Renal pelvis (tissue), 4 donors: ENCODE results near the gene RALGPS1. TPM values are rescaled to one million over a fixed set of nuclear protein-coding genes. Genes with fewer than 3 reads are reported as not detected.
A peak's percentile ranks its signal among the peaks of the same experiment; 100 is the strongest.
"Not testable (repeated sequence)": the region's sequence is repeated elsewhere in the genome, so short reads cannot be mapped to it uniquely, and the experiment has no call there.

Source experiments
- DNase-seq: peaks from one replicate; pipeline ENCODE4 v3.0.0-alpha.2; 2013
- polyA plus RNA-seq, 3 donors: library from polyadenylated mRNA; unstranded; fragments of 120-200 nt; gene quantifications; one replicate each; pipeline ENCODE4 v1.2.1, GENCODE V29; 2013; ENCODE audit not compliant: insufficient read length in 3 of 3

The RALGPS1 gene
- polyA plus RNA-seq, 3 donors, result 22.9 to 32.5 (median 28.4) TPM

DNA sequence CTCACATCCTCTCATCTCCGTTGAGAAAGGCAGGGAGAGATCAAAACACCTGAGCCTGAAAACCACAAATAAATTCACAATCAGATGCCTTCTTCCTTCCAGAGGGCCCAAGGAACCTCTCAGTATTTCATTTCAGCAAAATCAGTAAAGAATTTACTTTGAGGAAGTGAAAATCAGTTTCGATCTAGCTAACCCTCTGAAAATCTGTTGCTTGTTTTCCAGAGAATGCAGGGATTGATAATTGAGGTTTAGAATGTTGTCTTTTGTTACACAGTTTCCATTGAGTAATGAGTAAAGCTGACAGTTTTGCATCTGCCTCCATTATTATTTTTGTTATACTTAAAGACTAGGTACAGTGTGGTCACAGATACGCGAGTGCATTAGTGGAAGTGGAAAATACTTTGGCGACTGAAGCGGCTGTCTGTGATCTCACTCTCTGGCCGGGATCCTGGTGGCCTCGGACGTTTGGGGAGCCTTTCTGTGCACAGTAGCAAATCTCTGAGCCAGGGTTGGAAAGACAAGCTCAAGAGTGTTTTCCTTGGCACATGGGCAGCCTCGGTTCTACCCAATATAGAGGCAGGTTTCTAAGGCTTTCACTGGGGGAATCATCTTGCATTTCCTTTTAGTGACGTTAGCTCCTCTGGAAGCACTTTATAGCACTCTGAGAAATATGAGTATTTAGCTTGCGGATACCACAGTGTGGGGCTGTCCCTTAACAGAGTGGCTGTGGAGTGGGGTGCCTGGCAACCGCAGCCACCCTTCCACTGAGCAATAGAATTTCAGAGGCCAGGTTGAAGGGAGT, 240.0 kb downstream of the RALGPS1 start:
- DNase-seq, result no peak

DNA sequence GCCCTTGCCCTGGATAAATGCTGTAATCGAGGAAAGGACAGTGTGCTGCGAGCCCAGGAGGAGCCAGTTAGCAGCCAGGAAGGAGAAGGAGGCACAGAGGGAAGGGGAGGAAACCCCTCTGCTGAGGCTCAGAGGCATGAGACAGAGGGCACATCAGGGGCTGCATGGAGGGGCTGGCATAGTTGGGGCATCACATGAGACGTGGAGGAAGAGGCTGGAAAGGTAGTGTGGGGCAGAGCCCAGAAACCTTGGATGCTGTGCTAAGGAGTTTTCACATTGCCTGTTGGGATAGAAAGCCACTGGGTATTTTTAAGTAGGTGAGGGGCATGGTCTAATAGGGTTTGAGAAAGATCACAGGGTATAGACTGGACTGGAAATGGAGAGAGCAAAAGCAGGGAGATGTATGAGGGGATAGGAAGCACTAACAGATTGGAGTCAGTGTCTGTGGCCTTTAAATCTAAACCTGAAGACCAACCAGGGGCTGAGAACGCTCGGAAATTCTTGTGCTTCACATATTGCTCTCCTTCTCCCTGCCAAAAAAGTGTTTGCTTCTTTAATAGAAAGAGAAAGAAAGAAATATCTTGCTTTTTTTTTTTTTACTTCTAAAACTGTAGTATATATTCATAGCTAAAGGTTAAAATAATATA, 240.9 kb downstream of the RALGPS1 start:
- no peak for DNase-seq

DNA sequence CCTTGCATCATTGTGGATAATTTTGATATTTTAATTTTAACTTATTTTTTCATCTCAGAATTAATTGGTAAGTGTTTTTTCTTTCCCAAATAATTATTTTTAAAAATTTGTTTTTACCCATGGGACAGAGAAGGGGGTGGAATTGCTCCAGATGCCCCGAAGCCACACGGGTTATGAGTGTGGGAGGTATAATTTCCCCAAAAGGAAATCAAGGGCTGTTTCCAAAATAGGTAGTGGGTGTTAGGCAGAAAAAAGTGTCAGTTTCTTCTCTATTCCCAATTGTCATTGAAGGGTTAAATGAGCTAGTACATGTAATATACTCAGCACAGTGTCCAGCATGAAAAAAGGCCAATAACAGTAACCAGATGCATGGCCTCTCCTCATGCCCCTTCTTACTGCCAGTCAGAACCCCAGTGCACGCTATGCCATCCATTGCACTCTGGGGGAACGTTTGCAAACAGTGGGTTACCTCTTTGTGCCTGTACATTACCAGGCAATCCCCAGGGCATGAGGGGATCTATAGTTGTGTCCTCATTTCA, 244.3 kb downstream of the RALGPS1 start:
- DNase-seq, result no peak

DNA sequence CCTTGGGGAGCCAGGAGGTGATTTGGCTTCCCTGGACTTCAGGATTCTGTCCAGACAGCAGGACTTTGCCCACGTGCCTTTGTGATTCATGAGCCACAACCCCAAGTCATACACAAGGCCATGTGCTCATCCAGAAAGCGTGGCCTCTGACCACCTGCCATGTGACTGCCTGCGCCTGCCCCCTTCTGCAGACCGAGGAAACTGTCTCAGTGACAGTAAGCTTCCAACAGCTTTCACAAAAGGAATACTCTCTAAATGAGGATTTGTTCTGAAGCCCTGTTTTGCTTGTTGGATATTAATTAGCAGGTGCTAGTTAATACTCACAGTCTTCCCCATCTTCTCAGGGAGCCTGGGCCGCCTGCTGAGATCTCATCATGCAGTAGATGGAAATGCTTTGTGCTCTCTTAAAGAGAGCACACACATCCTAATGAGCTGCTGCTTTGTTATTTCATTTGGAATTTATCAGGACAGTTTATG, 244.8 kb downstream of the RALGPS1 start:
- peak; percentile 20 for DNase-seq

DNA sequence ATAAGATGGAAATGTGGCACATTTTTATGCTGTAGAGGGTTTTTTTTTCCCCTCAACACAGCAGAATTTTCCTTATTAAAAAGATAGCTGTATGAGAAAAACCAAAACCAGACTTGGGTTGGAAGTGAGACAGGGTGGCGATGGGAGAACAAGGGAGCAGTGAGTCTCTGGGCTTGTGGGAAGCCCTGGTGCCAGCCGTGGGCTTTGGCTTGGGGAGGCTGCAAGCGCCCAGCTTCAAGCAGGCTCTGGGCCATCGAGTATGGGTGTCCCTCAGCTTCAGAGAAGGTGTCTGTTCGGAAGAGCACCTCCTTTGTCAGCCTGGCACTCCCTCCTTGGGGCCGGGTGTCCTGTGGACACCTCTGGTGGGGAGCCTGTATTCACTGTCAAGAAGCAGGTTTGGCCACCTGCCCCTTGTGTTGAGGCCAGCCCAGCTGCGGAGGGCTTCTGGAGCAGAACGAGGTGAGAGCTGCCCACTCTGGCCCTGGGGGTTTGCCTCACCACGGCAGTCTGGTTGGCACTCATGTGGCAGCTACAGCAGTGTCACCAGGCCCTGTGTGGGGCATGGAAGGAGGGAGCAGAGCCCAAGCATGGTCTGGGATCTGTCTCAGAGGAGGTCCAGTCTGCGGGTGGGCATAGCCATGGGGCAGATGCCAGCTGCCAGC, 245.5 kb downstream of the RALGPS1 start:
- DNase-seq, result no peak

DNA sequence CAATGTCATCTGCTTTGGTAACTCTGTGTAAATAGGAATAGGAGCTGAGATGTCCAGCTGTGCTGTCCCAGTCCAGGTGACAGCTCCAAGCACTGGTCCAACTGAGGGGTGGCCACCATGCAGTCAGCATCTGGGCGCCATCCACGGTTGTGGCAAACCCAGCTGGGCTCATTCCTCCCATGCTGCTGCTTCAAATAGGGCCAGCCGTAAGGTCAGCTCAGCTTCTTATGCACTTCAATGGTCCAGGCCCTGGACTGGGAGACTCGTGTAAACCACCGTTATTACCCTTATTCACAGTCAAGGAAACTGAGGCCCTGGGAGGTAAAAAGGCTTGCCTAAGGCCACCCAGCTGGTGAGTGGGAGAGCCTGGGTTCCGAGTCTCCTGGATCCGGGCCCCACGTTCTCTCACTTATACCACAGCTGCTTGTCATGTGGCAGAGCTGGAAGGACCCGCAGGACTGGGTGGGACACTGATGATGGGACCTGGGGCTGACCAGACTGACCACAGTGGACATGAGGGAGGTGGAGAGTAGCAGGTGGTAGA, 246.6 kb downstream of the RALGPS1 start:
- no peak for DNase-seq

DNA sequence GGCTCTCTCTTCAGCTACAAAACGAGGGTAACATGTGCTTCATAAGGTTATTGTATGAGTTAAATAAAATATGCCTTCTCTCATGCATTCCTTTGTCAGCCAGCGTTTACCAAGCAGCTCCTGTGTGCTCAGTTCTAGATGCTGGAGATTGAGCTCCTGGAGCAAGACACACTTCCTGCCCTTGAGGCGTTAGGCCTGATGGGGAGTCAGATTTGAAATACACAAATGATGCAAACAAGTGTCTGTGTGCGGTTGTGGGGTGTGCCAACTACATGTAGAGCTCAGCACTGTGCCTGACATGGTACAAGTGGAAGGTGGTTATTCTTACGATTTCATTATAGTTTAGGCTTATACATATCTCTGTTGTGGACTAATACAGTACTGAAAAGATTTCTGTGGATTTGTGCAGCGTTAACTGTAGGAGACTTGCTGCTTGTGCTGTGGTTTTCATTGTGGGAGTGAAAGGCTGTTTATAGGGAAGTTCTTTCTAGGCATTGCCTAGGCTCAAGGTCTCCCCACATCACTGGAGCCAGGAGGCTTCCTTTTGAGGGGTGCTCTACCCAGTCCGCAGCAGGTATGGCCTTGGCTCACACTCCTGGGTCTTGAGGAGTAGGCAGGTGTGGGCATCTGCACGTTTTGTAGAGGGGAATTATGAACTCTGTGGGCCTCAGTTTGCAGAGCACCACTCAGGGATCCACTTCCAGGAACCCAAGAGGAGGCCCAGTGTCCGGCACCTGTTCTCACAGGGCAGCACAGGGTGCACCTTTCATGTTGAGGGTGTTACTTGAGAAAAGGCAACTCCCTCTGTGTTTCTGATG, 247.7 kb downstream of the RALGPS1 start:
- no peak for DNase-seq

DNA sequence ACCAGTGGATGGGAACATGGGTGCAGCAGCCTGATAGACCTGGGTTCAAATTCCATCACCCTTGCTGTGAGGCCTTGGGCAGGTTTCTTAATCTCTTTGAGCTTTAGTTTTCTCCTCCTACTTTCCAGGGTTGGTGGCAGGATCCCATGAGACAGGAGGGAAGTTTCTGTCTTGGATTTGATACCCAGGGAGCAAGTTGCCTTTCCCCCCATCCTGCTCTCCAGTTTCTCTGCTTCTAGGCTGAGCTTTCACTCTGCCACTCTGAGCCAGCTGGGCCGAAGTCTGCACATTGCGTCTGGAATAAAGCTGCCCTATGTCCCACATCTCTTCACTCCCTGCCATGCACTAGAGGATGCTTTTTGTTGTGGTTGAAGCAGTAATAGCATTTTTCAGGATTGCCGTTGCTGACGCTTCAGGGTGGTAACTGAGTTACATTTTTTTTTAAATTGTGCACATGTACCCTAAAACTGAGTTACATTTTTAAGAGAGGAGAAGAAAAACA, 248.3 kb downstream of the RALGPS1 start:
- no peak for DNase-seq

DNA sequence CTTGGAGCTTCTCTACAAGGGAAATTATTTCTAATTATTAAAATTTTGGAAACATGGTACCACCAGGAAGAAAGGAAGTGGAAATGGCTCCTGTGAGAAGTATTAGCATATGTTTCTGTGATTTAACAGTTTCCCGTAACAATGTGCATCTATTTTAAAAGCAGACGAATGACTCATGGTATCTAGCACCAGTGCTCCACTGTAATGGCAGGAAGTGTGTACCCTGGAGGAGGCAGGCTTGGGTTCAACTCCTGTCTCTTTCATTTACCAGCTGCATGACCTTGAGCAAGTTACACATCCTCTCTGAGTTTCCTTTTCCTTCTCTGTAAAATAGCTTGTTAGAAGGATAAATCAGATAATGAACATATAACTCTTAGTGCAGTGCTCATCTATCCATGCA, 248.8 kb downstream of the RALGPS1 start:
- DNase-seq, result no peak

DNA sequence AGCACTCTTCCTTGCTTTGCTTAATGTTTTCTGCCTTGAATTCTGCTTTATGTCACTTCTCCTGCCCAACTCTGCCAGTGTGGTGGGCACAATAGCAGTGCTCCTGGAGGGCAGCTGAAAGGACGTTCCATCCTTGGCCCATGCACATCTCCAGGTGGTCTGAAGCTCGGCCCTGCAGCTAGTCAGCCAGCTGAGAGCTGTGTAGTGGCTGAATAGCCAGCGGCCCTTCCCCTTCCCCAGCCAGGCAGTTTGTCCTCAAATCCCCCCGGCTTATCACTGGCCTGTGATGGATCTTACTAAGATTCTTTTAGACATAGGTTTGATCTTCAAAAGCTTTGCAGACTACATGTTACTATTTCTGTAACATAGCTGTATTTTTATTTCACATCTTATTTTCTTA, 250.5 kb downstream of the RALGPS1 start:
- no peak for DNase-seq

DNA sequence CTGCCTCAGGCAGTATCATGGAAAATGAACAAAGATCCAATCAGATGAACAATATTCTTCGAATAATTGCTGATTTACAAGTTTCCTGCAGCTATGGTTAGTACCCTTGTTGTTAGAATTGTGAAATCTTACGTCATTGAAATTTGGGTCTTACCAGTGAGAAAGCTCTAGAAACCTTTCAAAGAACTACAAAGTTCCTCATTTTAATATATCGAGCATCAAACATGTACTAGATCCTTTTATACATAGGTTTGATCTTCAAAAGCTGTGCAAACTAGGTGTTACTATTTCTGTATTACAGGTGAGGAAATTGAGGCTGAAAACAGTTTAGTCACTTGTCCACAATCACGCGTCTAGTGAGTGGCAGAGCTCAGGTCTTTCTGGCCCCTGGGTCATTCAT, 251.5 kb downstream of the RALGPS1 start:
- no peak for DNase-seq

DNA sequence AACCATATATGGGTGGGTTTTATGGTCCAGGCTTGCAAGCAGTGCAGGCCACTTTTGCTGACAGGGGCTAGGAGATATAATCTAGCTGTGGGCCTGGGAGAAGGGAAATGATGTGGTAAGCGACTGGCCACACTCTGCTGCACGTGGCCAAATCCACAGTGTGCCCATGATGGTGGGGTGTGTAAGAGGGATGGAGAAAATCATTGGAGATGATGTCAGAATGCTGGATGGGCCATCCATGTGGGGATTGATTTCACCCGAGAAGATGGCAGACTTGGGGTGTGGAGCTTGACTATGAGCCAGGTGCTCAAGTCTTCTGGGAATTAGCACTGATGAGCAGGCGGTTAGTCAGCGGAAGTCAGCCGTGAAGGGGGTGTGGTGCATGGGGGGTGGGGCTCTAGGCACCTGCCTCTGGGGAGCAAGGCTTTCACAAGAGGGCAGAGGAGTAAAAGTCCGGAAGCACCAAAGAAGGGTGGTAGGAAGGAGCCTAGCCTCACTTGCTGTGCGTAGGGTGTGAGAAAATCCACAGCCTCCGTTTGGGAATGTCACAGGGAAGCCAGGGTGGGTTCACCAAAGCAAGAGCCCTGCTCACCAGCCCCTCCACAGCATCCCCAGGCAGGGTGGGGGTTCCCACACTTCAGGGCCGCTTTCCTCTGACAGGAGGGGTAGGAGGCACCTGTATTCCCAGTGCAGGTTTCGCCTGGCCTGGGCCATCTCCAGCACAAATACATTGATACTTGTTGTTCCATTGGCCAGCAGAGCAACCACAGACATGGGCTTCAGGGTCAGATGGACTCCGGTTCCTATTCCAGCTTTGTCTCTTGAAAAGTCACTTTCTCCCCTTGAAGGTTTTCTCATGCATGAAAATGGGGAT, 252.3 kb downstream of the RALGPS1 start:
- DNase-seq, result no peak

DNA sequence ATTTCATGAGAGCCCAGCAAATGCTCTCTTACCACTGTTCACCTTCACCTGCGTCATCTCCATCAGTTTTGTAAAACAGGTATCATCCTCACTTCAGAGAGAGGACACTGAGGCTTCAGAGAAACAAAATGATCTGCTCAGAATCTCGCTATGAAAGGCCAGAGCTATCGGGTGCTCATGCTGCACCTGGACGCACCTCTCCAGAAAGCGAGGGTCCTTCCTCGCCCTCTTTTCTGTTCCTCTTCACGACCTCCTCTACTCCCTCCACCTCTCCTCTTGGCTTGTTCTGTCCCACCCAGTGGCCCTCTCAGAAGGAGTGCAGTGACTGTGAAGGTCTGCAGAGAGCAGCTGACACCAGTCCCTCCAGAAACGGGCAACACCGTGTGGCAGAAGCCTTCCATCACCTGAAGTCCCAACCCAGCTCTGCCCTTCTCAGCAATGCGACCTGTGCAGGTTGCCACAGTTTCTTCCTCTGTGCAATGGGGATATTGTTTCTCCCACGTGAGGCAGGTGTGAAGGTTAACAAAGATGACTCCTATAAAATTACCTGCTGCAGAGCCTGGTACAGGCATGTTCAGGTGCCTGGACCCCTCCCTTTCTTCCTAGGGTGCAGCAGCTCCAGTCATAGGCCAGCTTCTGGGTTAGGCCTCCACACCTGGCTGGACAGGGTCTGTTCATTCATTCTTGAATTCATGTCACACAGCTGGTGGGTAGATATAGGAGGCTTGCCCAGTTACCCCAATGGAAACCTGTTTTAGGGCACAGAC, 253.2 kb downstream of the RALGPS1 start:
- no peak for DNase-seq

DNA sequence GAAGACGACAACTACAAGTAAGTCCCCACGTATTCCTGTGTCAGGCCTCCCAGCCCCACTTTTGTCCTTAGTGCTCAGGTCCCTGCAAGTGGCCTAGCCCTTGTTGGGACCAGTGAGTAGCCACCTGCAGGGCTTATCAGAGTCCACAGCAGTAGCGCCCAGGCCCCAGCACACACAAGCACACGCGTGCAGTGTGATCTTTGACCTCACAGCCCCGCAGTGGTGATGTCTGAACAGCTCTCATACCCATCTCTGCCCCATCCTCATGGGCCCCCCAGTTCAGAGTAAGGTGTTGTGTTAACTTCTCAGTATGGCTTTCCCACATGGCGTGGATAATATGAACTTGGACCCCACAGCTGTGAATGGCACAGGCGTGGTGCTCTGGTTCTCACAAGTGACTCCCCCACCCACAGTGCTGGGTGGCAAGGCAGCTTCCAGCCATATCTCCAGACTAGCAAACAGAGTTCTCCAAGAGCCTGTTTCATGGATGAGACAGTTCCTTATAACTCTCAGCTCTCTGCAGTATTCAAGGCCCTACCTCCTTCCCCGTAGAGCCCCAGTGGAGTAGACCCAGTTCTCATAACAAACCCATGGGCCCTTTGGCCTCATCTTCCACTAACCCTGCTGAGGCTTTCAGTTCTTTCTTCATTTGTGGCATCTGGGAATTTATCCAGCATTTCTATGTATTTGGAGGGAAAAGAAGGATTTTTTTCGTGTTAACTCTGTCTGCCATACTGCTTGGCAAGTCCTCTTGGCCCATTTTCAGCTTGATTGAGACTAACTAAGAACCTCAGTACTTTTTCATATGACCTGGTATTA, 254.4 kb downstream of the RALGPS1 start:
- no peak for DNase-seq

DNA sequence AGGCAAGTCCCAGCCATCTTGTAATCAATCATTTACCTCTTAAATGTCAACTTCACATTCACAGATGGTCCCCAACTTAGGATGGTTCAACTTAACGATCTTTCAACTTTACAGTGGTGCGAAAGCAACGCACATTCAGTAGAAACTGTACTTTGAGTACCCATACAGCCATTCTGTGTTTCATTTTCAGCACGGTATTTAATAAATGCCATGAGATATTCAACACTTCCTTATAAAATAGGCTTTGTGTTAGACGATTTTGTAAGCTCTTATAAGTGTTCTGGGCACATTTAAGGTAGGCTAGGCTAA, 254.9 kb downstream of the RALGPS1 start:
- DNase-seq, result no peak

DNA sequence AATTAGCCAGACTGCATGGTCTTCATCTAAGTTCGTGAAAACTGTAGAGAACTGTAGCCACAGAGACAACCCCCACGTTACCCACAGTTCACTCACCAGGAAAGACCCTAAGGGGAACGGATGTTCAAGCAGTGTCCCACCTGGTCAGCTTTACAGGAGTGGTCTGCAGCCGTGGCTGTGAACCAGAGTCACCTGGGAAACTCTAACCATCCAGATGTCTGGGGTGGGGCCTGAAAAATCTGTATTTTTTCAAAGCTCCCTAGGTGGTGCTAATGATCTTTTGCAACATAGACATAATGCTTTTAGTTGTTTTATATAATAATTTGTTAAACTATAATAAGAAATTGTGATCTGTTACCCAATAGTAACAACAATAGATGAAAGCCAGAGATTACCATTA, 255.5 kb downstream of the RALGPS1 start:
- DNase-seq, result no peak

DNA sequence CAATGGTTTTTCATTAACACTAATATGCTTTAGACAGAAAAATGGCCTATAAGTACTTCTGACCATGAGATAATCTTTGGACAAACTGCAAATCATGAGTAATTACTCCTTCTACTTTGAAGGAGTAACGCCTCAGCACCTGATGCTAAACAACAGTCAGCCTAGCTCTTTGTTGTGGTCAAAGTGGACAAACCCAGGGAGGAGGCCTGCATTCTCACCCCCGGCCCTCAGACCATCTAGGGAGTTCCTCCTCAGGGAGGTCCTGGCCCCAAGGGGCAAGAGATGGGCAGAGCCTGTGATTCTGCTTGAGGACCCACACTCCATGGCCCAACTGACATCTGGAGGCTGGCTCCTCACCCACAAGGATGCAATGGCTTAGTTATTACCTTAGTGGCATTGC, 256.1 kb downstream of the RALGPS1 start:
- no peak for DNase-seq

DNA sequence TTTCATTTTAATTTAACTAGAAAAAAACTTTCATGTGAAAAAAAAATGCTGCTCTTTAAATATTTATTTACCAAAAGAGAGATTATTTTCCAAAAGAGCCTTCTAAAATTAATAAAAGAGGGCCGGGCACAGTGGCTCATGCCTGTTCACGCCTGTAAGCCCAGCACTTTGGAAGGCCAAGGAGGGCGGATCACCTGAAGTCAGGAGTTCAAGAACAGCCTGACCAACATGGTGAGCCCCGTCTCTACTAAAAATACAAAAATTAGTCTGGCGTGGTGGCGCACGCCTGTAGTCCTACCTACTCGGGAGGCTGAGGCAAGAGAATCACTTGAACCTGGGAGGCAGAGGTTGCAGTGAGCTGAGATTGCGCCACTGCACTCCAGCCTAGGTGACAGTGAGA, 256.8 kb downstream of the RALGPS1 start:
- not testable (repeated sequence) for DNase-seq
